ENCODE results near the gene CEP57L1.

CEP57L1 gene

DNA sequence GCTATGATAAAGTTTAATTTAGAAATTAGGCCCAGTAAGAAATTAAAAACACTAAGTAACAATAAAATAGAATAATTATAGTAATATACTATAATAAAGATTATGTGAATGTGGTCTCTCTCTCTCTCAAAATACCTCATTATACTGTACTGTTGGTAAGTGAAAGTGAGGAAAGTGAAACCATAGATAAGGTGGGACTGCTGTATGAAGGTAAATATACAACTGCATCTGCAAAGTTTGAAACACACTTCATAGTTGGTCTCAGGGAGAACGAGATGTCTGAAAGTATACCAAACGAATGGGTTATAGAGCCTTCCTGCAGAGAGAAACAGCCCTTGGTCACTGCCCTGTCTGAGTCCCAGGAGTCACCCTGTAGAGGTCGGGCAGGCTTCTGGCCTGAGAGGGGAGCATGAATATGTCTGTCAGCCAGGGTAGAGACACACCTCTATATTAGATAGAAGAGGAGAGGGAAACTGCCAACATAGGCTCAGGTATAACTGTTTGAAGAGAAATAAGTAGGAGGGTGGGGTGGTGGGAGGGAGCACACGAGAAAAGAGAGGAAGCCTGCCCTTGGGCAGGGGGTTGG is 32.4 kb upstream of the CEP57L1 start:
- no peak overlapping the region for H3K18ac ChIP-seq (ENCODE audit: low read length)
- H3K4me1 ChIP-seq (ENCODE audit: control insufficient read depth in 1 of 2, insufficient read depth in 2 of 2, low read length in 2 of 2) = no peaks in the 10 kb centered on the region
- DNase-seq = no peak
- no CpG with 5 or more reads among the region's 4 CpGs for WGBS (ENCODE audit: extremely low coverage, insufficient coverage, insufficient read length)
- no peaks in the 10 kb centered on the region for H3K9me3 ChIP-seq (ENCODE audit: insufficient read depth, low read depth, low read length)
- H4K8ac ChIP-seq (ENCODE audit: low read depth, low read length) = no peak overlapping the region
- H3K14ac ChIP-seq (ENCODE audit: low read length) = no peak overlapping the region
- no peak overlapping the region for H3K4me2 ChIP-seq (ENCODE audit: low read length)
- no peaks in the 10 kb centered on the region for H3K27me3 ChIP-seq (ENCODE audit: insufficient read depth, low read length)
- H2AFZ ChIP-seq (ENCODE audit: insufficient read depth, low read length, poor library complexity) = no peak overlapping the region
- H4K91ac ChIP-seq (ENCODE audit: low read depth, low read length) = no peak overlapping the region
- H3K36me3 ChIP-seq (ENCODE audit: control insufficient read depth in 1 of 2, insufficient read depth in 2 of 2, low read length in 2 of 2) = no peaks in the 10 kb centered on the region
- H3K27ac ChIP-seq (ENCODE audit: low read depth, low read length) = no peak overlapping the region
- no peaks in the 10 kb centered on the region for H3K79me2 ChIP-seq (ENCODE audit: control insufficient read depth, insufficient read depth, low read length, poor library complexity)
- H3K9ac ChIP-seq (ENCODE audit: low read length) = no peak overlapping the region
- no peak overlapping the region for H3K4me3 ChIP-seq (ENCODE audit: low read depth, low read length)
- no peak overlapping the region for H2BK12ac ChIP-seq (ENCODE audit: low read length)
- H2AK5ac ChIP-seq (ENCODE audit: low read length) = no peak overlapping the region
- H2BK120ac ChIP-seq (ENCODE audit: insufficient read depth, low read length, poor library complexity) = no peak overlapping the region
- no peak overlapping the region for H3K23ac ChIP-seq (ENCODE audit: low read length)
- H2BK5ac ChIP-seq (ENCODE audit: low read depth, low read length, poor library complexity) = no peak overlapping the region
- no peak overlapping the region for H3K4ac ChIP-seq (ENCODE audit: low read depth, low read length)
- H3K79me1 ChIP-seq (ENCODE audit: low read length) = no peaks in the 10 kb centered on the region
- H4K12ac ChIP-seq (ENCODE audit: low read depth, low read length) = no peak overlapping the region

GRCh38 chr6:109069746-109070145 is 25.6 kb upstream of the CEP57L1 start:
- H3K4me3 ChIP-seq (ENCODE audit: low read depth, low read length) = no peak overlapping the region
- no peak overlapping the region for H3K4ac ChIP-seq (ENCODE audit: low read depth, low read length)
- H3K27me3 ChIP-seq (ENCODE audit: insufficient read depth, low read length) = no peaks in the 10 kb centered on the region
- no peaks in the 10 kb centered on the region for H3K9me3 ChIP-seq (ENCODE audit: insufficient read depth, low read depth, low read length)
- no peak overlapping the region for H3K4me2 ChIP-seq (ENCODE audit: low read length)
- no peak overlapping the region for H4K91ac ChIP-seq (ENCODE audit: low read depth, low read length)
- no peak overlapping the region for H3K27ac ChIP-seq (ENCODE audit: low read depth, low read length)
- H2BK5ac ChIP-seq (ENCODE audit: low read depth, low read length, poor library complexity) = no peak overlapping the region
- H3K18ac ChIP-seq (ENCODE audit: low read length) = no peak overlapping the region
- H3K23ac ChIP-seq (ENCODE audit: low read length) = no peak overlapping the region
- no peaks in the 10 kb centered on the region for H3K79me1 ChIP-seq (ENCODE audit: low read length)
- H3K9ac ChIP-seq (ENCODE audit: low read length) = no peak overlapping the region
- peaks cover 2 to 4% of the 10 kb centered on the region in 2 experiments for H3K4me1 ChIP-seq (ENCODE audit: control insufficient read depth in 1 of 2, insufficient read depth in 2 of 2, low read length in 2 of 2)
- no peak for DNase-seq
- no peak overlapping the region for H2BK120ac ChIP-seq (ENCODE audit: insufficient read depth, low read length, poor library complexity)
- no peak overlapping the region for H2AK5ac ChIP-seq (ENCODE audit: low read length)
- no peak overlapping the region for H4K12ac ChIP-seq (ENCODE audit: low read depth, low read length)
- H2AFZ ChIP-seq (ENCODE audit: insufficient read depth, low read length, poor library complexity) = no peak overlapping the region
- H2BK12ac ChIP-seq (ENCODE audit: low read length) = no peak overlapping the region
- WGBS (ENCODE audit: extremely low coverage, insufficient coverage, insufficient read length) = no CpG with 5 or more reads among the region's 2 CpGs
- no peak overlapping the region for H3K14ac ChIP-seq (ENCODE audit: low read length)
- H3K36me3 ChIP-seq (ENCODE audit: control insufficient read depth in 1 of 2, insufficient read depth in 2 of 2, low read length in 2 of 2) = no peaks in the 10 kb centered on the region
- no peak overlapping the region for H4K8ac ChIP-seq (ENCODE audit: low read depth, low read length)
- H3K79me2 ChIP-seq (ENCODE audit: control insufficient read depth, insufficient read depth, low read length, poor library complexity) = no peaks in the 10 kb centered on the region

DNA sequence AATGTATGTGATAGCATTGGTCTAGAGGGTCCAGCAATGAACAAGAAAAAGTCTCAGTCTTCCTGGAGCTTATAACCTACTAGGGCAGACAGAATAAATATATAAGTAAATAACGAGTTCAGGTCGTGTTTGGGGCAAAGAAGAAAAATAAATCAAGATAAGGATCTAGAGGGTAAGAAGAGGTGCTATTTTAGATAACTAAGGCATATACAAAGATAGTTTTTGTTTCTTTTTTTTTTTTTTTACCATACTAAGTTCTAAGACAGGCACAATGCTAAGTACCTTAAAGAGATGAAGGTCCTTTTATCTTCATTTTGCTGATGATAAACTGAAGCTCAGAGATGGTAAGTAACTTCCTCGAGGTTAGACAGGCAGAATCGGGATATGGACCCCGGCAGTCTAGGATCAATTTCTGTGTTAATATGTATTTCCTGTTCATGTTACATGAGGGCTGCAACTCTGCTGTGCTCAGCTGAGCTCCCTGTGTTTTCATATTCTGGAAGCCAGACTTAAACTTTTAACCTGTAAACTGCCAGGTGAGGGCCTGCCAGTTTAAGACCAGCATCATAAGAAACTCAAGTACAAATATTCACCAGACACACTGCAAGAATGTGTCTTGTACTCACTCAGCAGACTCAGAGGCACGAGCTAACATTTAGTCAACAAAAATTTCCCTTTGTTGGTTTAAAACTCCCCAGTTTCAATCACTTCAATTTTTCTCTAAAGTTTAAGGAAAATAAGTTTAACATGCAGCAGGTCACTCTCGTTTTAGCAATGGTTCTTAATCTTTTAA is 24.0 kb upstream of the CEP57L1 start:
- Histone ChIP-seq H2AK5ac (ENCODE audit: low read length) (no peak overlapping the region), H3K79me1 (ENCODE audit: low read length) (no peaks in the 10 kb centered on the region), H2BK12ac (ENCODE audit: low read length) (no peak overlapping the region), H4K91ac (ENCODE audit: low read depth, low read length) (no peak overlapping the region), H2BK120ac (ENCODE audit: insufficient read depth, low read length, poor library complexity) (no peak overlapping the region), H3K9me3 (ENCODE audit: insufficient read depth, low read depth, low read length) (no peaks in the 10 kb centered on the region), H3K14ac (ENCODE audit: low read length) (no peak overlapping the region), H3K9ac (ENCODE audit: low read length) (no peak overlapping the region), H3K27me3 (ENCODE audit: insufficient read depth, low read length) (no peaks in the 10 kb centered on the region), H3K4me3 (ENCODE audit: low read depth, low read length) (no peak overlapping the region), H3K4me1 (ENCODE audit: control insufficient read depth in 1 of 2, insufficient read depth in 2 of 2, low read length in 2 of 2) (peaks cover 2 to 4% of the 10 kb centered on the region in 2 experiments), H3K36me3 (ENCODE audit: control insufficient read depth in 1 of 2, insufficient read depth in 2 of 2, low read length in 2 of 2) (no peaks in the 10 kb centered on the region), H3K79me2 (ENCODE audit: control insufficient read depth, insufficient read depth, low read length, poor library complexity) (no peaks in the 10 kb centered on the region), H3K4me2 (ENCODE audit: low read length) (no peak overlapping the region), H3K4ac (ENCODE audit: low read depth, low read length) (no peak overlapping the region), H3K23ac (ENCODE audit: low read length) (no peak overlapping the region), H4K8ac (ENCODE audit: low read depth, low read length) (no peak overlapping the region), H3K27ac (ENCODE audit: low read depth, low read length) (no peak overlapping the region), H2AFZ (ENCODE audit: insufficient read depth, low read length, poor library complexity) (no peak overlapping the region), H4K12ac (ENCODE audit: low read depth, low read length) (no peak overlapping the region), H3K18ac (ENCODE audit: low read length) (no peak overlapping the region), H2BK5ac (ENCODE audit: low read depth, low read length, poor library complexity) (no peak overlapping the region)
- DNase-seq = no peak
- no CpG with 5 or more reads among the region's 7 CpGs for WGBS (ENCODE audit: extremely low coverage, insufficient coverage, insufficient read length)

DNA sequence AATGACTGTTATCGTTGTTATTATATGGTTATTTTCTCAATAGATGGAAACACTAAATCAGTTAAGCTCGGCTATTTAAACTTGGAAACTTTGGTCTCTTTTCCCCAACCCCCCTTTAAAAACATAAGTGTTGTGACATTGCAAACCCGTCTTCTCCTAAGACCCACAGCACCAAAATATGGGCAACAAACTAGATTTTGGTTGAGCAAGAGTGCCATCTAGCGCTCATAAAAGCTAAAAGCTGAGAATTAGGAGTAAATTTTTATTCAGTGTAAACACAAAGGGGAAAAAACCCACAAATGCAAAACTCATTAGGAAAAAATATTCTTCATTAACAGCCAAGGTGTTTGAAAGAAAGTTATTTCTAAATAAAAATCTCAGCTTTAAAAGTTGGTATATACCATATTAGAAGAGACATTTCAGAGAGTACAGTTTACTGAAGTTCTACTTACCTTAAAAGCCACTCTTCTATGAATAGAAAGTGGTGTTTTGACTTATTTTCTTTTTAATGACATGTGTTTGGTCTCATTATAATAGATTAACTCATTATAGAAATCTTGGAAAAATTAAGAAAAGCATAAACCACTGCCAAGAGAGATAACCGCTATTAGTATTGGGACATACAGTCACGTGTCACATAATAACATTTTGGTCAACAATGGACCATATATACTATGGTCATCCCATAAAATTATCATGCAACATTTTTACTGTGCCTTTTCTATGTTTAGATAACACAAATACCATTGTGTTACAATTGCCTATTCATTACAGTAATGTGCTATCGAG is 21.8 kb upstream of the CEP57L1 start:
- H4K8ac ChIP-seq (ENCODE audit: low read depth, low read length) = no peak overlapping the region
- no peaks in the 10 kb centered on the region for H3K9me3 ChIP-seq (ENCODE audit: insufficient read depth, low read depth, low read length)
- no peak overlapping the region for H2BK120ac ChIP-seq (ENCODE audit: insufficient read depth, low read length, poor library complexity)
- H3K79me2 ChIP-seq (ENCODE audit: control insufficient read depth, insufficient read depth, low read length, poor library complexity) = no peaks in the 10 kb centered on the region
- no peak overlapping the region for H2AK5ac ChIP-seq (ENCODE audit: low read length)
- no peak overlapping the region for H3K4ac ChIP-seq (ENCODE audit: low read depth, low read length)
- H3K4me2 ChIP-seq (ENCODE audit: low read length) = no peak overlapping the region
- no peaks in the 10 kb centered on the region for H3K79me1 ChIP-seq (ENCODE audit: low read length)
- H2BK12ac ChIP-seq (ENCODE audit: low read length) = no peak overlapping the region
- no peak overlapping the region for H3K14ac ChIP-seq (ENCODE audit: low read length)
- no peaks in the 10 kb centered on the region for H3K36me3 ChIP-seq (ENCODE audit: control insufficient read depth in 1 of 2, insufficient read depth in 2 of 2, low read length in 2 of 2)
- H3K27ac ChIP-seq (ENCODE audit: low read depth, low read length) = no peak overlapping the region
- H3K4me3 ChIP-seq (ENCODE audit: low read depth, low read length) = no peak overlapping the region
- H3K18ac ChIP-seq (ENCODE audit: low read length) = no peak overlapping the region
- H2AFZ ChIP-seq (ENCODE audit: insufficient read depth, low read length, poor library complexity) = no peak overlapping the region
- H3K23ac ChIP-seq (ENCODE audit: low read length) = no peak overlapping the region
- WGBS (ENCODE audit: extremely low coverage, insufficient coverage, insufficient read length) = no CpG with 5 or more reads among the region's 7 CpGs
- peaks cover 2 to 4% of the 10 kb centered on the region in 2 experiments for H3K4me1 ChIP-seq (ENCODE audit: control insufficient read depth in 1 of 2, insufficient read depth in 2 of 2, low read length in 2 of 2)
- peak; percentile 47 to 93 for DNase-seq
- H4K91ac ChIP-seq (ENCODE audit: low read depth, low read length) = no peak overlapping the region
- H2BK5ac ChIP-seq (ENCODE audit: low read depth, low read length, poor library complexity) = no peak overlapping the region
- no peaks in the 10 kb centered on the region for H3K27me3 ChIP-seq (ENCODE audit: insufficient read depth, low read length)
- H4K12ac ChIP-seq (ENCODE audit: low read depth, low read length) = no peak overlapping the region
- no peak overlapping the region for H3K9ac ChIP-seq (ENCODE audit: low read length)

Data from trophoblast cell (in vitro differentiated cells and primary cell).